Dermis blood vessel endothelial cell (primary cell): ENCODE measurements around the gene MYO16. TPM values are rescaled to one million over a fixed set of nuclear protein-coding genes. Genes with fewer than 3 reads are reported as not detected.
"Not testable (repeated sequence)": the region's sequence is repeated elsewhere in the genome, so short reads cannot be mapped to it uniquely, and the experiment has no call there.

Experiments
- DNase-seq: peaks from one replicate; pipeline ENCODE4 v3.0.0; 2010
- total RNA-seq: library from RNA; depleted of rRNA; stranded (reverse); fragments of >200 nt; gene quantifications from 2 replicates; pipeline ENCODE4 v1.2.3, GENCODE V29; 2014

MYO16 gene
- total RNA-seq, 1 donor from 2014 or later: not detected

DNA sequence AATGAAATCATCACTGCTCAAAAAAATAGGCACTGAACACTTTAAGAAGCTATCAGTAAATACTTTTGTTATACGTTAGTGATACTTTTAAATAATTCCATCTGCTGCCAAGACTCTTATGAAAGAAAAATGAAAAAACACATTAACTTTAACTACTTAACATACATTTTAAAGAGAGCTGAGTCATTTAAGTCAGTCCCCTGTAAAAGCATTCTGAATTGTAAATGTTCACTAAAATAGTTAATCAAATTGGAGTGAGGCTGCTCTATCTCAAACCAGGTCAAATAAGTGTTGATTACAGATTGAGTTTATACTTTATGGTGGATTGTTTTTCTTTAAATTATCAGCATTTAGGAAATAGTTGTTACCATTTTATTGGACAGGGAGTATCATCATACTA is 274.2 kb downstream of the MYO16 start:
- DNase-seq: no peak

DNA sequence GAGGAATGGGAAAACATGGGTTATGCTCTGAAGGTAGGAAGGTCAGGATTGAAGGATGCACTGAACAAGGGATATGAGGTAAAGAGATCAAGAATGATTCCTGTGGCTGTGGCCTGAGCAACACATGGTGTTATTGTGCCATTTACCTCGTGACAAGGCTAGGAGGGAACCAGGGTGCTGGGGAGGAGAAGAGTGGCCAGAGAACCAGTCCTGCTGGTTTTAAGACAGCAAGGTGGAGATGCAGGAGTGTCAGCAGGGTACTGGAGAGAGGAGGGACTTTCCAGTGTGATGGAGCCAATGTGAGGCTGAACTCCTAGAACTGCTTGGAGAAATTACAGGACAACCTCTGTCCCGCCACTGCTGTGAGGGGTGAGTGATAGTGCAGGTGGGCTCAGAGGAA is 282.4 kb downstream of the MYO16 start:
- DNase-seq: no peak

DNA sequence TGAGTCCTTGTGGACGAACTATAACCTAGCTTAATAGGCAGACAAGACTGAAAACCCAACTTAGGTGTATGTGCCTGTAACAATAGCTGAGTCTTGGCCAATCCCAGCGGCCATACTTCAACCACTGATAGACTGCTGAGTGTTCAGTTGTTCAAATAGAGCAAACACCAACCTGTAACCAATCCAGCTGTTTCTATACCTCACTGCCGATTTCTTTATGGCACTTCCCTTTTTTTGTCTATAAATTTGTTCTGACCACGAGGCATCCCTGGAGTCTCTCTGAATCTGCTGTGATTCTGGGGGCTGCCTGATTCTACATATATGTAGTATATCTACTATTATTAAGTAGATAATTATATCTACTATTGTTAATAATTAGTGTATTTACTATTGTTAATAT is 284.3 kb downstream of the MYO16 start:
- not testable (repeated sequence) for DNase-seq

DNA sequence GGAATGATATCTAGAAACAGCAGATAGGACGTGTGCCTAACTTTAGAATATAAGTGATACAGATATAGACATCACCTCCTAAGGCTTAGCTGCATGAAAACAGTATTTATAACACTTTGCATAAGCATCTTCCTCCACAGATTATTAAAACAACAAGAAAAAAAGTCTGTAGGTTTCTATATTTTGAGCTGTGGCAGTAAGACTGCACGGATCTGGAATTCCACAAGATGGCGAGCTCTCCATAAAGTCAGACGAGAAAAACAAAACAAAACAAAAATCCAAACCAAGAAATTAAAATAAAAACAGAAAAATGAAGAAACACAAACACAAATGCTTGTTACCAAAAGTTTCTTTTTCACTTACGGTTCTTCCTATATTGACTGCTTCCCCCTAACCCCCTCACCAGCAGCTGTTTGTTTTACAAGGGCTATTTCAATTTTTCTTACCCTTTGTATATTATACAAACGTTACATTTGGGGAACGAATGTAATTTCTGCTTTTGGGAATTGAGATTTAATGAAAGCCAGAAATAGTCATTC is 285.8 kb downstream of the MYO16 start:
- DNase-seq: peak; percentile 80

DNA sequence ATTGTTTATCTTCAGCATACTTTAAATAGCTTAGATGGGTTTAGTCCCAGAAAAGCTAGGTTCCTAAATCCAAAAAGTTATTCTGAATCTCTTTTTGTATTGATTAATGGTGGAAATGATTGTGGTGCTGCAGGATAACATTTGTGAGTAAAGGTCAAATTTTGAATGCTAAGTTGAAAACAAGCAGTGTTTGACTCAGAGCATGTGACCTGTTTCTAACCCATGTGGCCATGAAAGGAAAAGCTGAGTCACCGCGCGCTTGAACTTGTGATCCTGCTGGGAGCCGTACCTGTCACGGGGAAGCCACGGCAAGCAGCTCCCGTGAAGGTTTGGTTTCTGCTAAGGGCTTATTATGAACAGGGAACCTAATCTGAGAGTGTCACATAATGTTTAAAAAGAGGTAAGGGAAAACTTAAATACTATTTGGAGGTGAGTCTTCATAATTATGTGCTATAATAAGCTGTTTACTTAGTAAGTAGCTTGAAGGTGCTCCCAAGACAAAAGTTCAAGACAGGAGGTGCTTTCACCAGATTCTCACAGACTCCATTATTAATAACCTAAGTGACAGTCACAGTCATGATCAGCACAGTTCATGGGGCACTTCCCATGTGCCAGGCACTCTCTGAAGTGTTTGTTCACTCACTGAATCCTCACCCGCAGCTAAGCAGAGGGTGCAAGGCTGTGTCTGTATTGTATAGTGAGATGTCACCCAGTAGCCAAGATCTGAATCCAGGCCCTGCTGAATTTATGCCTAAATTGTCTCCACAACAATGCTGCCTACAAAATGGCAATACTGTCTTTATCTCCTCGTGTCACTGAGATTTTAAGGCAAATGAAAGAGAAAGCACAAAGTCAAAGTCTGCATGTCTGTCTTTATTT is 286.5 kb downstream of the MYO16 start:
- peak; percentile 99 for DNase-seq

DNA sequence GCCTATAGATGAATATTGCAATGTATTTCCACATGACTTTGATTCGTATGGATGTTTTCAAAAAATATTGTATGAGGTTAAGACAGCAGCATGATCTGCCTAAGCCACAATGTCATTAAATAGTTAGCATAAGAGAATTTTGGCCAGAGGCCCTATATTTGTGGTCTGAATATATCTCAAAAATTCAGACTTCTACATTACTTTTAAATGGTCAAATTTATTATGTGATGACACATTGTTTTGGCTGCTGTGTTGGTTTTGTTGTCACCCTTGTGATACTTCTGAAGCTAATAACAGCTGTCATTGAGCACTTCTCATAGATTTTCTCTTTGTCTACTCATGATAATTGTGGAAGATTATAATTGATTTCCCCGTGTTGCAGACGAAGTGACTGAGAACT is 288.2 kb downstream of the MYO16 start:
- no peak for DNase-seq

DNA sequence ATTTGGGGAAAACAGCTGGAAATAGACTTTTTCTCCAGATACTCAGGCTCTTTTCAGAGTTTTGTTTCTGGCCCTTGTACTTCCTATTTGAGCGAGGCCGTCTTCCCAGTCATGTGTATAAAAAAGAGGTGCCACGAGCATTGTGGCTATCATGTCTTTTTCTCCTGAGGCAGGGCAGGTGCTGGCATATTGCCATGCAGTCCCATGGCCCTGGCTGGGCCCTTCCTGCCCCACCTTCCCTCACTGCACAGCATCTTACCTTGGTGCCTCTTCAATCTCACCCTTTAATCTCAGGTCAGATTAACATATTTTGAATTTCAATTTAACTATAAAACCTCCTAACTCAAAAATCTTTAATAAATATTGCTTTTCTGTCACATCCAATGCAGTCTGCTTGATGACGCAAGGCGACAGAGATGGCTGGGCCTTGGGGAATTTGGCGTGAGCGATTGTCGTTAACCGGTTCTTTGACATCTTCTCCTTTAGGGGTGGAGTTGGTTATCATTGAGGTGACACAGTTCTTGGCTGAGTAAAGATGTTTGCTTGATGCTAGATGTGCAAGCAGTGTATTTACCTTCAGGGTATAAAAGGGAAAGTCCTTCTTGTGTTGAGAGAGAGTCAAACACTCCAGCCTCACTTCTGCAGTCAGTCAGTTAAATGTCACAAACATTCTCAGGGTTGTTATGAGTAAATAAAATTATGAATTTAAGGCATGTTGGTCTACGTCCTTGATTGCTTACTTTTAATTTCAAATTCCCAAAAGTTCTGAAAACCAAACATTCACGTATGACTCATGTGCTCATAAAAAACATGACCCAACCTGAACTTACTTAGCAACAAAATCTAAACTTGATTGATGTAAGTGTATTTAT is 289.9 kb downstream of the MYO16 start:
- DNase-seq: peak; percentile 18

DNA sequence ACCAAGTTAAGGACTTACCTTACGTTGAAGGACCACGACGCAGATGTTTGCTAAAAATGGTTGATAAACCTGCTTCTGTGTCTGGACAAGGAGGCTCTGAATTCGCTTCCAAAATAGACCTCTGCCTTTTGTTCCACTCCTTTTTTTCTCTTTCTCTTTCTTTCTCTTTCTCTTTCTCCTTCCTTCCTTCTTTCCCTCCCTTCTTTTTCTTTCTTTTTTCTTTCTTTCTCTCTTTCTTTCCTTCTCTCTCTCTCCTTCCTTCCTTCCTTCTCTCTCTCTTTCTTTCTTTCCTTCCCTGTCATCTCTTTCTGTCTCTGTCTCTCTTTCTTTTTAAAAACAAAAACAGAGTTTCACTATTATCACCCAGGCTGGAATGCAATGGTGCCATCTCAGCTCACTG is 290.7 kb downstream of the MYO16 start:
- no peak for DNase-seq

DNA sequence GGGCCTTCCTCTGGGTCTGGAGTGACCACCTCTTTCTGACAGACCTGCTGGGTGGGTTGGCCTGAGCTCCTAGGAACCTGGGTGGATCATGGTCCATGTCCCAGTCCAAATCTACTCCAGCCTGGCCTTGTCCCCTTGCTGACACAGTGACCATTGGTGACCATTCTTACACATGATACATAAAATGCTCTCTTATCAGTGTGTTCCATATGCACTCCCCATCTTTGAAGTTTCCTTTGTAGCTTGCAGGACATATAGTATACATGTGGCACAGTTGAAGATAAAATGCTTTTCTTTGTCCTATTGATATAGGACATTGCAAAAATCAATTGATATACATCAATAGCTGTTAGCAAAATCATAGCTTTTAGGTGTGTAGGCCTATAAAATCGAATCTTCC is 291.8 kb downstream of the MYO16 start:
- DNase-seq: no peak

DNA sequence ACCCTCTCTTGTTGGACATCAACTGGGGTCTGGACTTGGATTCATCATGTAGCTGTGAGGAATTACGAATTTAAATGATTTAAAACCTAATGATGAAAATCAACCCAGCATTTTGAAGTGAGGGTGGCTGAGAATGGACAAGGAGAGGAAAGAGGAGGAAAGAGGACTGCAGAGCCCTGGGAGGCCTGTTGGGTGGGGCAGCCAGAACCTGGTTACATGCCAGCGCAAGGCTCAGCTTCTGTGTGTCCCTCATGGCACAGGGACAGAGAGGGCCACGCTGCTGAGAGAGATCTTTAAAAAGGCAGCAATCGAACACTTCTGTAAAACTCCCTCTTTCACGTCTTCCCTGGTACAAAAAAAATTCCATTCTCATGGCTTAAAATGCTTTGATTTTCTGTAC is 292.7 kb downstream of the MYO16 start:
- no peak for DNase-seq

DNA sequence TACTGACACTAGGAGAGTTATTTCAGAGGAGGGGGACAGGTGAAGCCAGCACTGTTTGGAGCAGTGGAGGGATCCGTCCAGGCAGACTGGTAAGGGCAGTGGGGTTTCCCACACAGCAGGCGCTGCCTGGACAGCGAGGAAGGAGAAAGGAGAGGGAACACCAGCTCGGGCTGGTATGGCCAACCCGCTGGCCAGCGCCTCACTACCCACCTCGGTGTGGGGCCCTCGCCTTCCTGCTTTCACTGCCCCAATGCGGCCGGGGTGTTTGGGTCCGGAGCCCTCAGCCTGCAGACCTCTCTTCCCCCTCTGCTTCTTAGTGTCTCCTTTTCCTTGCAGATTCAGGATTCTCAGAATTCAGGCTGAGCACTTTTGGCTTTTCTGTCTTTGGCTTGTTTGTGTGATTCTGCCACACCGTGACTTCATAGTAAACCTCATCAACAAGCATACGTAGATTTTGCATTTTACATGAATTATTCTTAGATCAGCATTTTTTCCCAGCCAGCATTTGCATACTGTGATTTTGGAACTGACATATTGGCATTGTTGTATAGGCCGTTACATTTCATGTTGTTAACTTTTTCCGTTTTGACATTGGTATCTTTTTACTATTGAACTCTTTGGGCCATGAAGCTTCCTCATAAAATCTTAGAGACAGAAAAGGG is 294.1 kb downstream of the MYO16 start:
- no peak for DNase-seq

DNA sequence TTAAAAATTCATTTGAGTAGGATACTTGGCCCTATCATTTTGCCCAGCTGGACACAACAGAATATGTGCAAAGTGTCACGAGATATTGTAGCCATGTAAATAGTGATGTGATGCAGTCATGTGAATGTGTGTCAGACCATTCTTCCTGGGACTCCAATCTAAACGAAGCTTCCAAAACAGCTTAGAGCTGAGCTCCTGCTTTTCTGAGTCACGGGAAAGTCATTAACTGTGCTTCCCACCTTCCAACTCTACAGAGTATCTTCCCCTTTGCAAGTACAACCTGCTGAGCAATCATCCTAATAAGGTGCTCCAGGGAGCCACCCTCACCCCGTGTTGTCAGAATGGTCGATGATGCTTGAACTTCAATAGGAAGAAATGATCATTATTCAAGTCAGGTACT is 294.7 kb downstream of the MYO16 start:
- DNase-seq: no peak

DNA sequence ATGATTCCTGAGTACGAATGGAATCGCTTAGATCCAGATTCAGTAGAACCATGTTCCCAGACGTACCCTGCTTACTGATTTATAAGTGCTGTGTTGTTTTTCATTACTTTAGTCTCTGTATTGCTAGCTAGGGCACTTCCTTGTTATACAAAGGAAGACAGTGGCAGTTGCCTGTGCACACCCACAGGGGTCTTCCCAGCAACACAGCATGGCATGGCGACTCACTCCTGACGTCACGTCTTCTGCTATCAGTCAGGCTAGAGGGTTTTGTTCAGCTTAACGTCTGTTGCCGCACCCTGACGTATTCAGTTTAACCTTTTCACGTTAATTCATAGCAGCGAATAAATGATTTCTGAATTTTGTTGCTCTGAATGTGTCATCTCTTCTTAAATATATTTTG is 295.1 kb downstream of the MYO16 start:
- no peak for DNase-seq

DNA sequence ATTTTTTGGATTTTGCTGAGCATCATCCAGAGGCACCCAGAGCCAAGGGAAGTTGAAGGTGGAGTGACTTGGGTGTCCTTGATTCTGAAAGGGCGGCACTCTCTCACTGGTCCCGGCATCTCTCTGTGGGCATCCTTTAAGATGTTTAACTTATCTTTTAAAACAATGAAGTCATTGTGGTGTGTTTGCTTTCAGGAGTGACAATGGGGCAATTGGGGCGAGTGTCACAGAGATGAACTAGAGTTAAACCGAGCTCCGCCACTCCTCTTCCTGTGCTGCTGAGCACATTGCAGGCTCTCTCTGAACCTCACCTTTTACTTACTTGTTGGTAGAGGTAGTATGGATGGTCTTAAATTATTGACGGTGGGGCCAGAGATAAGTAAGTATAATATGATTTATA is 295.7 kb downstream of the MYO16 start:
- no peak for DNase-seq

DNA sequence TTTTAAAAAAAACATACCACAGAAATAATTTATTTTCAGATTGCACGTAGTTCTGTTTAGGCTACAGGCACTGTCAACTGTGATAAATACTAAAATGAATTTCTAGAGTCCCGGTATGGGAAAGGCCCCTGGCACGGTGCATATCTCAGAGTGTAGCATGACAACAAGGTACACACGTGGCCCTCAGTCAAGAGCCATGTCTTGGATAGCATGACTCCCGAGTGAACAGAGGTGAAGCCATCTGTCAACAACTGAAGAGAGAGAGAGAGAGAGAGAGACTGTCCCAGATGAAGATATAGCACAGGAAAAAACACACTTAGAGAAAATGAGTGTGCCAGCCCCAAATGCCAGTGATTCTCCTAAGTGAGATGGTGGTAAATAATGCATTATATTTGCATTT is 297.5 kb downstream of the MYO16 start:
- DNase-seq: no peak

DNA sequence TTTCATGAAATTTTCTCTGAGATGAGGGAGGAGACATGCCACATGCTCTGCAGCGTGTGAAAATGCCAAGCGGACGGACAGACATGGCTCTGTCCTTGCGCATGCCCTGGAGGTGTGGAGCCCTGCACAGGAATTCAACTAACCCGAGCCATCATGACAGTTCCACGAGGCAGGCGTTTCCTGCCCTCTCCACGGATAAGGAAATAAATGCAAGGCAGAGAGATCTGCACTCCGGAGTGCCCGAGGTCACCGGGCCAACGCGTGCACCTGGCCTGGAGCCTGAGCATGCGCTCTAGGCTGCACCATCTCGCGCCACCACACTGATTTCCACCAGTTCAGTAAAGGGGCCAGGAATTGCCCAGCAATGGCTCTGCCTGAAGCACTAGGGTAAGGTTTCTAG is 298.2 kb downstream of the MYO16 start:
- no peak for DNase-seq

DNA sequence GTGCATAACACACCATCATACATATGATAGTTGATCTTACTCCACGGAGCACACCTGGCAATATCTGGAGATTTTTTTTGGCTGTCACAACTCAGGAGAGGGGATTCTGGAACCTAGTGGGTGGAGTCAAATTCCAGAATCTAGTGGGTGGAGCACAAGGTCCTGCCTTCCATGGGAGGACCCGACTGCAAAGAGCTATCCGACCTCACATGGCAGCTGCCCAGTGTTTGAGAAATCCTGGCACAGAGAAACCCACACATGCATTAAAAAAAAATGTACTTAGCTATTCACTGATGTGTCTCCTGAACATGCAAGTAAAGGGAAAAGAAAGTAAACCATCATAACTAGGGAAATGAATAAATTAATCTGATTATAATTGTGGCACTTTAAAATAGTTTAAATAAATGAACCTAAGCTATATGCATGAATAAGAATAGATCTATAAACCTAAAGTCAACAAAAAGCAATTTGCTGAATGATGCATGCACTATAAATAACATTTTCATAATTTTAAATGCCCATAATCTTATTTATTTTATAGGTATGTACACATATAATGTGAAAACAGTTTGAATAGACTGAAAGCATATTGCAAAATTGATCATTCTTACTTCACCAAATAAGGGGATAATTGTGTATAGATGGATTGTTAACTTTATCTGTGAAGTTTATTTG is 300.3 kb downstream of the MYO16 start:
- DNase-seq: no peak

DNA sequence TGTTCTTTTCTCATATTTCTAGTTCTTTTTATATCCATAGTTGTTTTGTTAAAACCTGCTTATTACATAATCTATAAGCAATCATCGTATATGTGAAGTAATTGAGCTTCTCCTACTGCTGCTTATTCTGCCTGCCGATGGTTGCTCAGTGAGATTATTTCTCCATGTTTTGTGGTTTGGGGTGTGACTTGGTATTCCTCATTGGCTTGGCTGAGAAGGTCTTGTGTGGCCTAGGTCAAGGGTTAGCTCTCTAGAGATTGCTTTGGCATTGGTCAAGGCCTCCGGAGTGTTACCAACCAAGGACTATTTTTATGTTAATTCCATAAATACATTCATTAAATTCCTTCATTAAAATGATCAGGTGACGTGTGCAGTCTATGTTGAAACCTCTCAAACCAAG is 302.8 kb downstream of the MYO16 start:
- DNase-seq: no peak

DNA sequence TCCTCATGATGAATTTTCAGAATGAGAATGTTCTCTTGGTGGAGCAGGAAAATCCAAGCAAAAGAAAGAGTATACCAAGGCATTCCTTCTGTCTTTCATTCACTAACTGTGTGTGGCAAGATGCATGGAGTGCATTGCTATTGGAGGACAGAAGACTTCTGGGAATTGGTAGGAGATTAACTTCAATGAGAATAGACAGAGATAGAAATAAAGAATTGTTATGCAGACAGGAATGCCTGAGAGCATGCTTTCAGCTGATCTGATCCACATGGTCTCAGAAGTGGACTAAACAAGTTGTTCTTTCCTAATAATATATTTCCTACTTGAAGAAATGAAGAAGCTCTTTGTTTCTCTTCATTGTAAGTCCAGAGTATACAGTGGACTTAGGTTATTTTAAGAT is 303.6 kb downstream of the MYO16 start:
- DNase-seq: no peak

DNA sequence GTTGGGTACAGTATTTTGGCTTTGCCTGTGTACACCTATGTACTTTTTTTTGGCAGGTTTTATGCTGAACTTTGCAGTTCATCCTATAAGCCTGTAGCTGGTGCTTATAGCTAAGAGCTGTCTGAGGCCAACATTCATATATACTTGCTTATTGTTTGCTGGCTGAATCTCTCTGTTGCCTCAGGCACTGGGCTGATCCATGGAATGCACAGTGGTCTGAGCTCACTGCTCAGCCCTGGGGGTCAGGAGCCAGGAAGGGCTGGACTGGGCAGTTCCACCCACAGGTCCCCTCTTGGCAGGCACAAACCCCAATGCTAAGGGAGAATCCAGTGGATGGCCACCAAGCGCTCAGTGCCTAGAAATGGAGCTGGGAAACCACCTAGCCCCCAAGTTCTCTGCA is 308.7 kb downstream of the MYO16 start:
- no peak for DNase-seq

DNA sequence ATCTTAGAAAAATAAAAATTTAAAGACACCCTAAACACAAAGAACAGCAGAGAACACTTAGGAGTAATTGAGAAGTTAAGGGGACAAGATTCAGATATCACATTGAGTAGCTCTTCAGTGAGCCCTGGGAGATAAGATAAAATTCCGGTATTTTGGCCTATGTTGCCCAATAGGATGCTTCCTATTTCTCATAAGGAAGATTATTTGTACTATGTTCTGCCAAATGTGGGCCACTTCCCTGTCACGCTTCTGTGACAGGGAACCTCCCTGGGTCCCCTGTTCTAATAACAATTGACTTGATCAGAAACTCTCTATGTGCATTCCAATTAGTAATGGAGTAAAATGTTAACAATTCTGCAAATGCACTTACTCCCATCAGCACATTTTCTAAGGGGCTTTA is 310.7 kb downstream of the MYO16 start:
- DNase-seq: no peak

DNA sequence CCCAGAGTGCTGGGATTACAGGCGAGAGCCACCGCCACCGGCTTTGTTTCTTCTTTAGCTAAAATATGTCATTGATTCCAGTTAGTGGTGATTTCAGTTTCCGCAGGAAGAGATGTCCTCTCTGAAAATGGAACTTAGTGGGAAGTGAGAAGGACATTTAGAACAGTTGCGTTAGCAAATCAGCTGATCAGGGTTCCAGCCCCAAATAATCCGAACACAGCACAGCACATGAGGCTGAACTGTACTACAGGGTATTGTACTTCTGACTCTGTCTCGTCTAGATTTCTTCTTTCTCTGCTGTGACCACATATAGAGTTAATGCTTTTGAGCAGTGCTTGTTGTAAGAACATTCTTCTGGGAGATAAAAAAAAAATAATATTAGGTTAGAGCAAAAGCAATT is 314.4 kb downstream of the MYO16 start:
- no peak for DNase-seq

DNA sequence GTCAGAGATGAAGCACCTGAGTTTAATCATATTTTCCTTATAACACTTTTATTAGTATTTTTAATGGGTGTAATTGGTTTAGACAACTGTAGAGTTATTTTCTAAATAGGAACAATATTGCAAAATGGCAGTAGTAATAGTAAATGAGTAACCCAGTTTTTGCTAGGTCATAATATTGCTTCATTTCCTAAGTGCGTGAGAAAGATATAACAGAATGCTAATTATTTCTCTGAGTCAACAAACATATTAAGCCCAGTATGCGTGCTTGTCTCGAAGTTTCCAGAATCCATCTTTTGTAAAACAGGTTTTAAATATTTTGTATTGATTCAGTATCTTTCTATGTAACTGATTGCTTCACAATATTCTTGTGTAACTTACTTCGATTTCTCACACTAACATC is 315.3 kb downstream of the MYO16 start:
- no peak for DNase-seq
